HepG2 (cell line): ENCODE results near the gene KIF2C. TPM values are rescaled to one million over a fixed set of nuclear protein-coding genes. Genes with fewer than 3 reads are reported as not detected.

ENCODE experiments used
- ARNT ChIP-seq: fragments of 450-650 bp; IDR thresholded peaks from 2 replicates; pipeline ENCODE4 v1.6.1; 2017
- CTCF ChIP-seq: sonication (generic); formaldehyde crosslinking; IDR thresholded peaks from 2 replicates; pipeline ENCODE4 v1.5.0; 2020; ENCODE audit warnings: mild to moderate bottlenecking, missing genetic modification reagents, moderate library complexity
- GATAD1 ChIP-seq: IDR thresholded peaks from 2 replicates; pipeline ENCODE4 v1.6.1; 2016; ENCODE audit warnings: missing genetic modification reagents, missing compliant biosample characterization
- HDAC2 ChIP-seq: sonication (generic); formaldehyde crosslinking; IDR thresholded peaks from 2 replicates; pipeline ENCODE4 v1.4.0; 2020; ENCODE audit warnings: missing genetic modification reagents
- HMGA1 ChIP-seq: sonication (generic); formaldehyde crosslinking; conservative IDR thresholded peaks from 2 replicates; pipeline ENCODE4 v1.4.0; 2020; ENCODE audit warnings: missing genetic modification reagents
- HMGXB4 ChIP-seq, 2 experiments: sonication (generic) in 1 of 2; formaldehyde crosslinking in 1 of 2; IDR thresholded peaks; 2 replicates each; pipeline versions ENCODE4 v1.4.0 to v1.6.1; 2018 to 2020; ENCODE audit warnings: missing genetic modification reagents in 2 of 2, borderline replicate concordance in 1 of 2, low read depth in 1 of 2, mild to moderate bottlenecking in 1 of 2, missing biosample characterization in 1 of 2
- KLF6 ChIP-seq: IDR thresholded peaks from 2 replicates; pipeline ENCODE4 v1.8.0; 2016; ENCODE audit warnings: missing biosample characterization, missing genetic modification reagents
- NR2F6 ChIP-seq, 2 experiments: IDR thresholded peaks; 2 replicates each; pipeline ENCODE4 v1.6.1; 2016; ENCODE audit warnings: antibody characterized with exemption in 1 of 2, mild to moderate bottlenecking in 1 of 2
- SNAPC2 ChIP-seq: sonication (generic); formaldehyde crosslinking; IDR thresholded peaks from 2 replicates; pipeline ENCODE4 v1.8.1; 2022; ENCODE audit warnings: mild to moderate bottlenecking, missing genetic modification reagents
- TAF1 ChIP-seq: sonication (generic); formaldehyde crosslinking; IDR thresholded peaks from 2 replicates; pipeline ENCODE4 v1.4.0; 2020; ENCODE audit warnings: missing genetic modification reagents
- TEAD3 ChIP-seq: optimal IDR thresholded peaks from 2 replicates; pipeline ENCODE3; 2016; ENCODE audit warnings: borderline replicate concordance
- TFDP1 ChIP-seq: IDR thresholded peaks from 2 replicates; pipeline ENCODE4 v1.6.1; 2016; ENCODE audit warnings: missing compliant biosample characterization, missing genetic modification reagents, borderline replicate concordance
- ZBTB25 ChIP-seq: IDR thresholded peaks from 2 replicates; pipeline ENCODE4 v1.6.1; 2018; ENCODE audit warnings: missing genetic modification reagents
- ZBTB44 ChIP-seq: sonication (generic); formaldehyde crosslinking; IDR thresholded peaks from 2 replicates; pipeline ENCODE4 v1.4.0; 2020; ENCODE audit warnings: missing genetic modification reagents
- ZFP62 ChIP-seq: sonication (generic); formaldehyde crosslinking; IDR thresholded peaks from 2 replicates; pipeline ENCODE4 v1.4.0; 2020; ENCODE audit warnings: missing genetic modification reagents
- ZNF253 ChIP-seq: sonication (generic); formaldehyde crosslinking; IDR thresholded peaks from 2 replicates; pipeline ENCODE4 v1.8.0; 2022; ENCODE audit warnings: mild to moderate bottlenecking, missing genetic modification reagents, borderline replicate concordance
- ZNF275 ChIP-seq: sonication (generic); formaldehyde crosslinking; IDR thresholded peaks from 2 replicates; pipeline ENCODE4 v1.8.0; 2022; ENCODE audit warnings: missing genetic modification reagents, mild to moderate bottlenecking, inconsistent platforms, borderline replicate concordance
- ZNF737 ChIP-seq: sonication (generic); formaldehyde crosslinking; IDR thresholded peaks from 2 replicates; pipeline ENCODE4 v1.5.0; 2020; ENCODE audit warnings: missing genetic modification reagents, mild to moderate bottlenecking, borderline replicate concordance
- ZNF740 ChIP-seq: sonication (generic); formaldehyde crosslinking; IDR thresholded peaks from 2 replicates; pipeline ENCODE4 v1.4.0; 2020; ENCODE audit warnings: missing genetic modification reagents
- polyA plus RNA-seq, 8 experiments: library from polyadenylated mRNA; depleted of rRNA in 3 of 8; stranded (reverse) in 7 of 8; unstranded in 1 of 8; fragments of >200 nt; fragmentation: Illumina TruSeq in 4 of 8; extraction: Trizol in 4 of 8; gene quantifications; 2 replicates each; pipeline versions ENCODE4 v1.2.1 to v1.2.3, GENCODE V29; 2011 to 2016; ENCODE audit warnings: low read depth in 4 of 8, missing spikeins in 1 of 8, mixed read lengths in 1 of 8; ENCODE audit not compliant: insufficient read depth in 1 of 8
- total RNA-seq, 5 experiments: library from RNA; depleted of rRNA; stranded (reverse); fragments of >200 nt; fragmentation: Illumina TruSeq; extraction: Trizol; gene quantifications; 2 replicates each; pipeline ENCODE4 v1.2.3, GENCODE V29; 2016; ENCODE audit warnings: low read depth in 1 of 5

The KIF2C gene
- total and polyA plus RNA-seq, 2 of the 13 experiments (the other 11 are each of a cell fraction or from before 2014, with no cell fraction given), result 29.7 to 53.7 TPM

GRCh38 chr1:44784094-44785028 lies 44.7 kb downstream of the KIF2C start (continued):
- TF ChIP-seq ZNF275 (CRISPR knock-in tag), result no peak
- no peak for TF ChIP-seq ZFP62 (CRISPR knock-in tag)
- no peak for TF ChIP-seq ZNF737
- no peak for TF ChIP-seq HMGA1 (CRISPR knock-in tag)
- peak; percentile 70 for TF ChIP-seq SNAPC2 (CRISPR knock-in tag)
- TF ChIP-seq ZBTB25 (CRISPR knock-in tag), result peak; percentile 17; the same call in 1 of the 2 replicates
- TF ChIP-seq ARNT, result no peak
- peak; percentile 79; the same call in 1 of the 2 replicates for TF ChIP-seq KLF6 (CRISPR knock-in tag)
- TF ChIP-seq TAF1, result peak; percentile 70
- peak; percentile 52; the same call in 1 of the 2 replicates for TF ChIP-seq TFDP1 (CRISPR knock-in tag)
- 0 out of 2 replicates have a peak, but pooled peaks have one; percentile 73 for TF ChIP-seq ZNF740 (CRISPR knock-in tag)
- TF ChIP-seq HDAC2, result peak; percentile 13
- TF ChIP-seq NR2F6 (IDR thresholded peaks at IDR 0.05), result no peak
- peak; percentile 34; the same call in 1 of the 2 replicates for TF ChIP-seq NR2F6 (CRISPR knock-in tag; IDR thresholded peaks at IDR 0.05)
- TF ChIP-seq HMGXB4 (CRISPR knock-in tag; IDR thresholded peaks at IDR 0.05; ENCODE audit: borderline replicate concordance in 1 of 2, low read depth in 1 of 2), result peak; percentile 40 to 86
- TF ChIP-seq ZBTB44 (CRISPR knock-in tag), result no peak
- 0 out of 2 replicates have a peak, but pooled peaks have one; percentile 34 for TF ChIP-seq GATAD1 (CRISPR knock-in tag)
- 0 out of 2 replicates have a peak, but pooled peaks have one; percentile 82 for TF ChIP-seq ZNF253 (CRISPR knock-in tag)
- TF ChIP-seq TEAD3 (CRISPR knock-in tag), result no peak
- TF ChIP-seq CTCF (CRISPR knock-in tag), result peak; percentile 65
